HG02610 (cell line): ENCODE results near the gene CLEC7A.

Experiments used
- ATAC-seq: cut with Tn5 transposase; IDR thresholded peaks from one replicate; pipeline ENCODE4 v1.9.1; 2021; ENCODE audit warnings: mild to moderate bottlenecking, moderate library complexity; ENCODE audit not compliant: unreplicated experiment

The CLEC7A gene

DNA sequence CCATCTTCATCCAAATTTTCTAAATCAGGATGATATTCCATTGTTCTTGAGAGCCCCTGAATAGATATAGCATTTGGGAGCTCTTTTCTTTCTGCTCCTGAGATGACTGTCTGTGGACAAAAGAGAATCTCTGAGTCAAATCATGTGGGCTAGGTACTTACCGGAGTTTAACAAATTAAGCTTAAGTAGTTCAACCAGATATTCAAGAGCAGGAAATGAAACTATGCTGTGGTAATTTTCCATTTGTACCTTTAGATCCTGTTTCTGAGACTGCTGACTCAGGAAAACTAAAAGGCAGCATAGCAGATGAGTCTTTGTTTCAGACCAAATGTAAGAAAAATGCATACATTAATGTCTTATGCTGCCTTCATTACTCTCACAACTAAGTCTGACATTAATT is at the start of gene CLEC7A:
Gene CLEC7A, minus strand, starts transcription at position 158 of the 400 bp plus-strand sequence. Its CDS starts 117 bp downstream, at position 41.
- ATAC-seq: peak; percentile 94

- ATAC-seq: no peak
Measured at GRCh38 chr12:10179776-10180181, 49.8 kb upstream of the CLEC7A start.

GRCh38 chr12:10178821-10179220 is 48.8 kb upstream of the CLEC7A start, which contains the start of gene TMEM52B:
TSS of gene TMEM52B (plus strand) at chr12:10179032. CDS start at chr12:10179575, 543 bp downstream.
- ATAC-seq: no peak

- ATAC-seq: no peak
Measured at GRCh38 chr12:10175846-10176636, 46.0 kb upstream of the CLEC7A start.

GRCh38 chr12:10174986-10175614 is 45.1 kb upstream of the CLEC7A start:
- no peak for ATAC-seq

DNA sequence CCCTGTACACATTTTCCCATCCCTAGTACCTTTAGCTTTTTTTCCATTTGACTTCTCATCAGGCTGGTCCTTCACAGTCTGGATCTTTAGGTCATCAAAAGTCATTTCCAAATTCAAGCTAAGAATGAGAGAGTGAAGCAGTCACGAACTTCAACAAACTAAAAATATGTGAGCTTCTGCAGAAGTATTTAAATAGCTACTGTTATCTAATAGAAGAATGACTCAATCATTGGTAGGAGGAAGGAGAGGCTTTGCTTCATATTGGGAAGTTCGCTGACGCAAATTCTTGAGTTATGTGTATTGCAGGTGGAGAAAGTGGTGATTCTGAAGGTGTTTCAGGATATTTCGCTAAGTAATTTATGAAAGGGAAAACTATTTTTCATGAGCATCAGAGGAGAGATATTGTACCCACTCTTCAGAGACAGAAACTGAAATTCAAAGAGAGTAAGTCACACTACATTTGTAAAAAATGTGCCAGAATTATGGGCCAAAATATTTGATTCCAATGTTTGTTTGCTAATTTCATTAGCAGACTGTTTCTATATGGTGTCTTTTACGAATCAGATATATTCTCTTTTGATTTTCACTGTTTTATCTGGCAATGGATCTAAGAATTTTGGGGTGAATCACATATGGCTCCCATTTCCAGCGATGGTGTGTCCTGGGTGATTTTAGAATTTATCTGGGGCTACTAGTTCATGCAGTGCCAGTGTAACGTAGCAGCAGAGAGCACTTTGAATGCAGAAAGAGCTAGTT is 42.2 kb upstream of the CLEC7A start, which contains the start of gene OLR1:
Gene OLR1, minus strand, starts transcription at position 160 of the 756 bp plus-strand sequence. Its CDS starts 55 bp downstream, at position 105.
- no peak for ATAC-seq

DNA sequence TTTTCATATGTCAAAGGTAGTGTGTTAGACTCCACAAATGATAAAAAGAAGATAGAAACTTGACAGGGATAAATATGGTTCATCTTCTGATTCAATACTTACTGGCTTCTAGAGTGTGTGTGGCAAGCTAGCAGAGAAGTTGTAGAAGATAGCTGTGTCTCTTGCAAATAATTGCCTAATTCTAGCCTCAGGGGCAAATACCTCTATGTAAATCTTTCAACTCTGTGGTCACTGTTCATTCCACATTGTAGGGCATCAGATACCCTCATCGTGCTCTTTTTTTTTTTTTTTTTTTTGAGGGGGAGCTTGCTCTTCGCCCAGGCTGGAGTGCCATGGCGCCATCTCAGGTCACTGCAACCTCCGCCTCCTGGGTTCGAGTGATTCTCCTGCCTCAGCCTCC is 40.2 kb upstream of the CLEC7A start:
- ATAC-seq: no peak

GRCh38 chr12:10169104-10169503 is 39.1 kb upstream of the CLEC7A start:
- ATAC-seq: no peak

- ATAC-seq: no peak
Measured at GRCh38 chr12:10167599-10167998, 37.6 kb upstream of the CLEC7A start.

DNA sequence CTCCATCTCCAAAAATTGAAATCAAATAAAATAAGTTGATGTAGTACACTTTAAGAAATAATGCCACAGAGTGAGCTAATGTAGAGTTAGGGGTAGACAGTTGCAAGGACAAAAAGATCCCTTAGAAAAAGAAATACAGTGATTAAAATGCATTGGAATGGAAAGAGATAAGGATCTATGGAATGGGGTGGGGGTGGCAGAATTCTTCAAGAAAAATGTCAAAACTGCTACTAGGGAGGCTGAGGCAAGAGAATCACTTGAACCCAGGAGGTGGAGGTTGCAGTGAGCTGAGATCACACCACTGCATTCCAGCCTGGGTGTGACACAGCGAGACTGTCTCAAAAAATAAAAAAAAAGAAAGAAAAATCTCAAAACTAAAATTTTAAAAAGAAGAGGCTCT is 35.4 kb upstream of the CLEC7A start:
- ATAC-seq: no peak

GRCh38 chr12:10163084-10163483 is 33.1 kb upstream of the CLEC7A start:
- ATAC-seq: no peak

GRCh38 chr12:10160617-10161385 is 30.8 kb upstream of the CLEC7A start:
- ATAC-seq: no peak

- ATAC-seq: no peak
Measured at GRCh38 chr12:10159280-10159679, 29.3 kb upstream of the CLEC7A start.

- no peak for ATAC-seq
Measured at GRCh38 chr12:10158406-10158805, 28.4 kb upstream of the CLEC7A start.

GRCh38 chr12:10155966-10156365 is 26.0 kb upstream of the CLEC7A start:
- no peak for ATAC-seq

DNA sequence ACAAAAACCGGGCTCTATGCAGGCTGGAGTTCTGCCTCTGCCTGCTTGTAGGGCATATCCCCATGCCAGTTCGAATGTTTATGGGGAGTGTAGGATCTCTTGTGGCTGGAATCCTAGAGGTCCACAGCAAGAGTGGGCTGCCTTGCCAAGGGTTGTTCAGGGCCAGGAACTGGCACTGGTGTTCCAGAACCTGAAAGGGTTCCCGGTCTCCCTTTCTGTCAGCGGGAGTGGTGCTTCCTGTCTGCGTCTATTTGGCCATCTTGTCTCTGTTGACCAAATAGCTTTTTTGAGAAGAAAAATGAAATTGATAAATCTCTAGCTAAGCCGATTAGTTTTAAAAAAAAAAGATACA is 24.1 kb upstream of the CLEC7A start:
- peak; percentile 9 for ATAC-seq

- ATAC-seq: peak; percentile 45
Measured at GRCh38 chr12:10153271-10154144, 23.5 kb upstream of the CLEC7A start.

DNA sequence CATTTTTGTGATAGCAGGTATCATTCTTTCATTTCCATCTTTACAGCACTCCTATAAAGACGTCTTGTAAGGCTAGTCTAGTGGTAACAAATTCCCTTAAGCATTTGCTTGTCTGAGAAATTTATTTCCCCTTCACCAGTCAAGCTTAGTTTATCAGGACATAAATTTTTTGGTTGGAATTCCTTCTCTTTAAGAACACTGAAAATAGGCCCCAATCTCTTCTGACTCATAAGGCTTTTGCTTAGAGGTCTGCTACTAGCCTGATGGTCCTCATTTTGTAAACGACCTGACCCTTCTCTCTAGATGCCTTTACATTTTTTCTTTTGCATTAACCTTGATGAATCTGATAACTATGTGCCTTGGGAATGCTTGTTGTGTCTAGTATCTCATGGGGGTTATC is 21.6 kb upstream of the CLEC7A start:
- no peak for ATAC-seq

DNA sequence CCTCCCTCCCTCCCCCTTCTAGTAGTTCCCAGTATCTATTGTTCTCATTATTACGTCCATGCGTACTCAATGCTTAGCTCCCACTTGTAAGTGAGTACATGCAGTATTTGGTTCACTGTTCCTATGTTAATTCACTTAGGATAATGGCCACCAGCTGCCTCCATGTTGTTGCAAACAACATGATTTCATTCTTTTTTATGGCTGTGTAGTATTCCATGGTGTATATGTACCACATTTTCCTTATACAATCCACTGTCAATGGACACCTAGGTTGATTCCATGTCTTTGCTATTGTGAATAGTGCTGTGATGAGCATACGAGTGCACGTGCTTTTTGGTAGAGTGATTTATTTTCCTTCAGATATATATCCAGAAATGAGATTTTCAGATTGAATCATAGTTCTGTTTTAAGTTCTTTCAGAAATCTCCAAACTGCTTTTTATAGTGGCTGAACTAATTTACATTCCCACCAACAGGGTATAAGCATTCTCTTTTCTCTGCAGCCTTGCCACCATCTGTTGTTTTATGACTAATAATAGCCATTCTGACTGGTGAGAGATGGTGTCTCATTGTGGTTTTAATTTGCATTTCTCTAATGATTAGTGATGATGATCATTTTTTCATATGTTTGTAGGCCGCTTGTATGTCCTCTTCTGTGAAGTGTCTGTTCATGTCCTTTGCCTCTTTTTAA is 17.9 kb upstream of the CLEC7A start:
- peak; percentile 92 for ATAC-seq
